ENCODE results near the gene CNIH3.
A peak's percentile ranks its signal among the peaks of the same experiment; 100 is the strongest.
"Not testable (repeated sequence)": the region's sequence is repeated elsewhere in the genome, so short reads cannot be mapped to it uniquely, and the experiment has no call there.

Gene CNIH3

GRCh38 chr1:224615861-224616755, at the start of gene CNIH3:
CNIH3 (plus strand) TSS chr1:224616317; CDS start chr1:224617175, 858 bp downstream.
- Mint-ChIP-seq H3K27me3 (peaks cover 40% of the 10 kb centered on the region), H3K4me1 (peaks cover 26% of the 10 kb centered on the region), H3K36me3 (no peaks in the 10 kb centered on the region), H3K9me3 (no peaks in the 10 kb centered on the region), H3K27ac (no peak within 1 kb of the TSS), H3K4me3 (peak within 1 kb of the TSS; percentile 66)

DNA sequence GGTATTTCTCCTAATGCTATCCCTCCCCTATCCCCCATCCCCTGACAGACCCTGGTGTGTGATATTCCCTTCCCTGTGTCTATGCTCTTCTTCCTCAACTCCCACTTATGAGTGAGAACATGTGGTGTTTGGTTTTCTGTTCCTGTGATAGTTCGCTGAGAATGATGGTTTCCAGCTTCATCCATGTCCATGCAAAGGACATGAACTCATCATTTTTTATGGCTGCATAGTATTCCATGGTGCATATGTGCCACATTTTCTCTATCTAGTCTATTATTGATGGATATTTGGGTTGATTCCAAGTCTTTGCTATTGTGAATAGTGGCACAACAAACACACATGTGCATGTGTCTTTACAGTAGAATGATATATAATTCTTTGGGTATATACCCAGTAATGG, 49.6 kb upstream of the CNIH3 start:
- H3K4me3 Mint-ChIP-seq, H3K9me3 Mint-ChIP-seq, H3K27me3 Mint-ChIP-seq, H3K36me3 Mint-ChIP-seq, H3K4me1 Mint-ChIP-seq, H3K27ac Mint-ChIP-seq: not testable (repeated sequence)

- no peaks in the 10 kb centered on the region for H3K27me3 Mint-ChIP-seq
Measured at GRCh38 chr1:224569276-224569675, 46.8 kb upstream of the CNIH3 start.

GRCh38 chr1:224571975-224572374, 44.1 kb upstream of the CNIH3 start:
- not testable (repeated sequence) for H3K36me3 Mint-ChIP-seq, H3K27ac Mint-ChIP-seq, H3K4me3 Mint-ChIP-seq, H3K9me3 Mint-ChIP-seq, H3K27me3 Mint-ChIP-seq, H3K4me1 Mint-ChIP-seq

More at GRCh38 chr1:224569276-224569675, 46.8 kb upstream of the CNIH3 start:
- Mint-ChIP-seq H3K36me3 (no peaks in the 10 kb centered on the region), H3K4me3 (no peak overlapping the region), H3K9me3 (no peaks in the 10 kb centered on the region), H3K27ac (no peak overlapping the region), H3K4me1 (no peaks in the 10 kb centered on the region)

- peaks cover 7% of the 10 kb centered on the region for H3K36me3 Mint-ChIP-seq
- H3K9me3 Mint-ChIP-seq, result peaks cover 19% of the 10 kb centered on the region
- no peak overlapping the region for H3K4me3 Mint-ChIP-seq
- H3K27me3 Mint-ChIP-seq, result peaks cover 5% of the 10 kb centered on the region
- no peaks in the 10 kb centered on the region for H3K4me1 Mint-ChIP-seq
- H3K27ac Mint-ChIP-seq, result no peak overlapping the region
Measured at GRCh38 chr1:224579526-224579925, 36.6 kb upstream of the CNIH3 start.

DNA sequence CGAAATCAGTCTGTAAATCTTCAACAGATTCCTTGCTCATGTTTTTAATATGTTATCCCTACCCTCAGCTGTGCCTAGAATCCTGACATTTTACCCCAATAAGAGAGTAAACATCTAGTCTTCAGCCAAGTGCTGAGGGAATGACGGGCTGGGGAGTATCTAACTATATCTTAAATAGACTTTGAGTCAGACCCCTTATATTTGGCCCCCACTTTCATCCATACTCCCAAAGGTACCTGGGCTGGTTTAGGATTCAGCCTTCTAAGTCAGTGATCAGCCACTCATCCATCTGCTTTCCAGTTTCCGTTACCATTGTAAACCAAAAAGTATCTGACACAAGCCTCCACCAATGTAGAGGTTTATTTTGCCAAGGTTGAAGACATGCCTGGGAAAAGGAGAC, 36.1 kb upstream of the CNIH3 start:
- H3K36me3 Mint-ChIP-seq, result peaks cover 7% of the 10 kb centered on the region
- H3K9me3 Mint-ChIP-seq, result peaks cover 19% of the 10 kb centered on the region
- no peak overlapping the region for H3K4me3 Mint-ChIP-seq
- H3K27ac Mint-ChIP-seq, result no peak overlapping the region
- no peaks in the 10 kb centered on the region for H3K4me1 Mint-ChIP-seq
- peaks cover 5% of the 10 kb centered on the region for H3K27me3 Mint-ChIP-seq

DNA sequence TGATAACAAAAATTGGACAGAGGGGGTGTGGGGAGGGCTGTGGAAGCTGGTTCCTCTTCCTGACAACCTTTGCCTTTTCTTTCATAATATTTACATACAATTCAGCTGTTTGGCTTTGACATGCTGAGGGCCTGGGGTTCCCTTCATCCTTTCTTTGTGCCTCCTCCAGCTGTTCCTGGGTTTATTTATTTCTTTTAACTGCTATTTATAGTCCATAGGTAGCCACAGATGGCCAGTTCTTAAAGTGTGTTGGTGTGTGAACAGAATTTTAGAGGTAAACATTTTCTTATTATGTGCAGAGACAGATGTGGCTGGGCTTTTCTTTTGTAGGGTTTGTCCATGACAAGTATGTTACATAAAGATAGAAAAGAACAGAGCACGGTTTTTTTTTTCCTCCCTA, 34.1 kb upstream of the CNIH3 start:
- Mint-ChIP-seq H3K27me3 (peaks cover 3% of the 10 kb centered on the region), H3K4me3 (no peak overlapping the region), H3K4me1 (no peaks in the 10 kb centered on the region), H3K9me3 (peaks cover 12% of the 10 kb centered on the region), H3K36me3 (peaks cover 3% of the 10 kb centered on the region), H3K27ac (no peak overlapping the region)

- Mint-ChIP-seq H3K9me3 (peaks cover 5% of the 10 kb centered on the region), H3K27me3 (no peaks in the 10 kb centered on the region), H3K36me3 (peaks cover 2% of the 10 kb centered on the region), H3K27ac (no peak overlapping the region), H3K4me1 (no peaks in the 10 kb centered on the region), H3K4me3 (no peak overlapping the region)
Measured at GRCh38 chr1:224583774-224584173, 32.3 kb upstream of the CNIH3 start.

DNA sequence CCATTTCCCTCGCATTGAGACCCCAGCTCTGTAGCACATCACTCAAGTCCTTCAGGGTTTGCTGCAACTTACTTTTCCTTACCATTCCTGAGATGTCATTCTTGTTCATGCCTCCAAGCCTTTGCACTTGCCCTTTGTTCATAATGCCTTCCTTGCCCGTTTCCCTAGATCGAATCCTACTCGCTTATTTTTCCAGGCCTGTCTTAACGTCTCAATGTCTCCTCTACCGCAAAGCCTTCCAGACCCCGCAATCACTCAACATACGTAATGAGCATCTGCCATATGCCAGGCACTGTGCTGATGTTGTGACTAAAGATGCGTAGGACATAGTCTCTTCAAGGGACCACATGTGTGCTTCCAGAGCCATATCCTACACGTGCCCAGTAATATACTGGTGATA, 31.1 kb upstream of the CNIH3 start:
- Mint-ChIP-seq H3K9me3 (no peaks in the 10 kb centered on the region), H3K4me1 (no peaks in the 10 kb centered on the region), H3K27ac (no peak overlapping the region), H3K4me3 (no peak overlapping the region), H3K36me3 (peaks cover 3% of the 10 kb centered on the region), H3K27me3 (no peaks in the 10 kb centered on the region)

- no peak overlapping the region for H3K4me3 Mint-ChIP-seq
- no peaks in the 10 kb centered on the region for H3K4me1 Mint-ChIP-seq
- H3K36me3 Mint-ChIP-seq, result peaks cover 3% of the 10 kb centered on the region
Measured at GRCh38 chr1:224587051-224587450, 29.1 kb upstream of the CNIH3 start.

GRCh38 chr1:224588515-224588914, 27.6 kb upstream of the CNIH3 start:
- H3K27ac Mint-ChIP-seq, result no peak overlapping the region
- H3K4me3 Mint-ChIP-seq, result no peak overlapping the region
- H3K27me3 Mint-ChIP-seq, result no peaks in the 10 kb centered on the region
- no peaks in the 10 kb centered on the region for H3K9me3 Mint-ChIP-seq
- H3K36me3 Mint-ChIP-seq, result peaks cover 3% of the 10 kb centered on the region
- H3K4me1 Mint-ChIP-seq, result no peaks in the 10 kb centered on the region

More at GRCh38 chr1:224587051-224587450, 29.1 kb upstream of the CNIH3 start:
- Mint-ChIP-seq H3K27me3 (no peaks in the 10 kb centered on the region), H3K27ac (no peak overlapping the region), H3K9me3 (no peaks in the 10 kb centered on the region)

DNA sequence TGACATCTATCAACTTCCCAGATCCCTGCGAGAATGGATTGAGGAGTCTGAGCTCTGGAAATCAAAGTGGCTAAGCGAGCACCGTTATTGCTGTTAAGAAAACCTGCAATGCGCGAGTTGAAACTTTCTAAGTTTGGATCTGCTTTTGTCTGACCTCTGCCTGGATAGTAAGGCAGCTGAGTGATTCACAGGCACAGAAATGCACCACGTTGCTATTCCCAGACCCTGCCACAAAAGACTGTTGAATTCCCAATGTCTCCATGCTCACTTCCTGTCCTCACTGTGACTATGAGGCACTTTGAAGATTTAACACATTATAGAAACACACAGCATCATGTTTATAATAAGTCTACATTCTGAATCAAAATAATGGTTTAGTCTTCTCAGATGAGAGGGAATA, 27.1 kb upstream of the CNIH3 start:
- Mint-ChIP-seq H3K27ac (no peak overlapping the region), H3K4me3 (no peak overlapping the region), H3K4me1 (no peaks in the 10 kb centered on the region), H3K9me3 (no peaks in the 10 kb centered on the region), H3K36me3 (peaks cover 3% of the 10 kb centered on the region), H3K27me3 (no peaks in the 10 kb centered on the region)

GRCh38 chr1:224591326-224591725, 24.8 kb upstream of the CNIH3 start:
- Mint-ChIP-seq H3K4me3 (no peak overlapping the region), H3K27ac (no peak overlapping the region), H3K4me1 (no peaks in the 10 kb centered on the region), H3K9me3 (no peaks in the 10 kb centered on the region), H3K27me3 (no peaks in the 10 kb centered on the region), H3K36me3 (peaks cover 3% of the 10 kb centered on the region)

DNA sequence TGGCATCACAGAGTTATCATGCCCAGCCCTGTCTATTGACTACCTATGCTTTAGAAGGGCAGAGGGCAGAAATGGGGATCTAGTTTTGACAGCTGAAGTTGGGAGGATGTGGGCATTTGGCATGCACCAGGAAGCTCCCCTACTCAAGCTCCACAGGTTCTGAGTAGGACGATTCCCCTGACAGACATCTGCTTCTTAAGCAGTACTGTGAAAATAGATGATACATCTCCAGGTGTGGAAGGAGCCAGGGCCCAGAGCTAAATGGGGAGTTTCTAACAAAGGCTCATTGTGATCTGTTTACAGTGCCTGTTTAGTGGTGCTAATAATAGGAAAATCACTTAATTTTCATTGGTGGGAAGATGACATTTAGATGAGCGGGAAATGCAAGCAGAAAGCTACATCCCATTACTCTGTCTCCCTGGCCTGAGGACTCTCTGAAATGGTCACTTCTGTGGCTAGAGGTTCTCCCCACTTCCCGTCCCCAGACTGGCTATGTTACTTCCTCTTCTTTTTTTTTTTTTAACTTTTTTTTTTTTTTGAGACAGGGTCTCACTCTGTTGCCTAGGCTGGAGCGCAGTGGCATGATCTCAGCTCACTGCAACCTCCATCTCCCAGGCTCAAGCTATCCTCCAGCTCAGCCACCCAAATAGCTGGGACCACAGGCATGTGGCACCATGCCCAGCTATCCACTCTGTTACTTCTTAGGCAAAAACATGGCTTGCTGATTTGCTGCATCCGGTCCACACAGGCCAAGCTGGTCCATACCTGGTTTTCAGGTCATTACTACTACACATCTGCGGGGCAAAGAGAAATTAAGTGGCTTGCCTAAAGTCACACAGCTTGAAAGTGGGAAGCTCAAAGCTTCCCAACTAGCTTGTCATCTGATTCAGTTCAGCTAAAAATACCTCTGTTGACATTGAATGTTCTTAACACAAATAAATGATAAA, 23.2 kb upstream of the CNIH3 start:
- Mint-ChIP-seq H3K9me3 (no peaks in the 10 kb centered on the region), H3K36me3 (peaks cover 3% of the 10 kb centered on the region), H3K27me3 (no peaks in the 10 kb centered on the region), H3K27ac (no peak overlapping the region), H3K4me1 (no peaks in the 10 kb centered on the region), H3K4me3 (no peak overlapping the region)

DNA sequence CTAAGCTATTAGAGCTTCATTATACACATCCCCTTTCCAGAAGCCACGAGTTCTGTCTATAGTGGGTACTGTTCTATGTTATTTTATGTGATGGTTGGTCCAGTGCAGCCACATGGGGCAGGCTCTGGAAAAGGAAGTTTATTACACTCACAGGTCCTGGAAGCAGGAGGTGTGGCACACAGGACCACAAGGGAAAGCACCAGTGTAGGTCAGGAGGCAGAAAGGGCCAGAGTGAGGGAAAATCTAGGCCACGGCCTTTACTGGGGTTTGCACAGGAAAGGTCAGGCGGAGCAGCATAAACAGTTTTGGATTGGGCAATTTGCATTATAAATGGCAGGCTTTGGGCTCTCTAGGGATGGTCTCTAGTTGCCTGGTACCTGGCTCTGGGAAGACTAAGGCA, 21.8 kb upstream of the CNIH3 start:
- Mint-ChIP-seq H3K36me3 (no peaks in the 10 kb centered on the region), H3K9me3 (no peaks in the 10 kb centered on the region), H3K4me3 (no peak overlapping the region), H3K4me1 (no peaks in the 10 kb centered on the region), H3K27ac (no peak overlapping the region), H3K27me3 (no peaks in the 10 kb centered on the region)

GRCh38 chr1:224594851-224595250, 21.3 kb upstream of the CNIH3 start:
- H3K4me3 Mint-ChIP-seq, result no peak overlapping the region
- H3K36me3 Mint-ChIP-seq, result no peaks in the 10 kb centered on the region
- no peaks in the 10 kb centered on the region for H3K9me3 Mint-ChIP-seq
- no peaks in the 10 kb centered on the region for H3K27me3 Mint-ChIP-seq
- no peaks in the 10 kb centered on the region for H3K4me1 Mint-ChIP-seq
- no peak overlapping the region for H3K27ac Mint-ChIP-seq

All from activated naive CD4-positive, alpha-beta T cell treated with anti-CD3 and anti-CD28 coated beads, Interleukin-2, amount 50 U/mL, for 24 hours (primary cell).